ENCODE measurements around the gene ESYT1.

DNA sequence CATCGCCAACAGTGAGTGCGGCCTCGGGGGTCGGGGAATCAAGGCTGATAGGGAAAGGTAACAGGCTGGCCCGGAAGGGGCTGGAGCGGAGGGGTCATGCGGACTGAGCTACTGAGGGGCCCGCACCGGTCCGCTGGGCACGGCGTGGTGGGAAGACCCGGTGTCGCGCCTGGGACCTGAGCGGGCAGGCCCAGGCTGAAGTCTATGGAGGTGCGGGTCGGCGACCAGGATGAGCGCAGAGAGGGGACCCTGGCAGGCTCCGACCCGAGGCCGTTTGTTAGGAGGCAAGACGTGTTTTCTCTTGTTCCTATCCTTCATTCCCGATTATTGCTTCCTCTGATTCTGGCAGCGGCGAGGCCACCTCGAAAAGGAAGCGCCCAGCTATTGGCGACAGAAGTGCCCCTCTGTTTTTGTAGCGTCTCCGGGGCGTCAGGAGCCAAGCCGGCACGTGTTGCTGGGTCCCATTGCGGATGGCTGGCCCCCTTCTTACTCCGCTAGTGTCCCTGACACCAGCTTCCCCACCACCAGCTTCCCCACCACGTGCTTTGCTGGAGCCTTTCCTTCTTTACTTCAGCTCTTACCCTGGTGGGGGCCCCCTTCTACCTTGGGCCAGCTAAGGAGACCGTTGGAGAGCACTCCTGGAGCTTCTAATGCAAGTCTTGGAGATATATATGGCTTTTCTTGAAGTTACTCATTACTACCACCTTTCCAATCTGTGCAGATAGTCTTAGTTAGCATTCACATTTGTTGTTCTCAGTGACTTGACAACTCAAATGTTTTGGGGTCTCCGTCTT is 23.1 kb upstream of the ESYT1 start:
- TF ChIP-seq, protein P1, sequence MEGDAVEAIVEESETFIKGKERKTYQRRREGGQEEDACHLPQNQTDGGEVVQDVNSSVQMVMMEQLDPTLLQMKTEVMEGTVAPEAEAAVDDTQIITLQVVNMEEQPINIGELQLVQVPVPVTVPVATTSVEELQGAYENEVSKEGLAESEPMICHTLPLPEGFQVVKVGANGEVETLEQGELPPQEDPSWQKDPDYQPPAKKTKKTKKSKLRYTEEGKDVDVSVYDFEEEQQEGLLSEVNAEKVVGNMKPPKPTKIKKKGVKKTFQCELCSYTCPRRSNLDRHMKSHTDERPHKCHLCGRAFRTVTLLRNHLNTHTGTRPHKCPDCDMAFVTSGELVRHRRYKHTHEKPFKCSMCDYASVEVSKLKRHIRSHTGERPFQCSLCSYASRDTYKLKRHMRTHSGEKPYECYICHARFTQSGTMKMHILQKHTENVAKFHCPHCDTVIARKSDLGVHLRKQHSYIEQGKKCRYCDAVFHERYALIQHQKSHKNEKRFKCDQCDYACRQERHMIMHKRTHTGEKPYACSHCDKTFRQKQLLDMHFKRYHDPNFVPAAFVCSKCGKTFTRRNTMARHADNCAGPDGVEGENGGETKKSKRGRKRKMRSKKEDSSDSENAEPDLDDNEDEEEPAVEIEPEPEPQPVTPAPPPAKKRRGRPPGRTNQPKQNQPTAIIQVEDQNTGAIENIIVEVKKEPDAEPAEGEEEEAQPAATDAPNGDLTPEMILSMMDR (tag by site-specific recombination; IDR thresholded peaks at IDR 0.05) = 0 out of 2 replicates have a peak, but pooled peaks have one; percentile 20
- TF ChIP-seq ZNF266 (tag by site-specific recombination; IDR thresholded peaks at IDR 0.05; ENCODE audit: low read depth) (no peak), ZNF623 (tag by site-specific recombination; IDR thresholded peaks at IDR 0.05) (no peak), ZNF121 (tag by site-specific recombination; IDR thresholded peaks at IDR 0.05) (0 out of 2 replicates have a peak, but pooled peaks have one; percentile 18), SP3 (tag by site-specific recombination; IDR thresholded peaks at IDR 0.05) (no peak), ZNF366 (tag by site-specific recombination; conservative IDR thresholded peaks at IDR 0.05) (no peak), ZNF292 (tag by site-specific recombination; IDR thresholded peaks at IDR 0.05; ENCODE audit: borderline replicate concordance, low read depth) (no peak), ZNF792 (tag by site-specific recombination; IDR thresholded peaks at IDR 0.05) (no peak), TRIM28 (IDR thresholded peaks at IDR 0.05; ENCODE audit: borderline replicate concordance, low read length) (no peak), YY1 (tag by site-specific recombination; IDR thresholded peaks at IDR 0.05) (no peak), ZNF830 (tag by site-specific recombination; IDR thresholded peaks at IDR 0.05; ENCODE audit: low read depth) (no peak)
- TF ChIP-seq, protein P2, sequence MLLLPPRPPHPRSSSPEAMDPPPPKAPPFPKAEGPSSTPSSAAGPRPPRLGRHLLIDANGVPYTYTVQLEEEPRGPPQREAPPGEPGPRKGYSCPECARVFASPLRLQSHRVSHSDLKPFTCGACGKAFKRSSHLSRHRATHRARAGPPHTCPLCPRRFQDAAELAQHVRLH (tag by site-specific recombination; IDR thresholded peaks at IDR 0.05) = no peak
- TF ChIP-seq, protein P3, sequence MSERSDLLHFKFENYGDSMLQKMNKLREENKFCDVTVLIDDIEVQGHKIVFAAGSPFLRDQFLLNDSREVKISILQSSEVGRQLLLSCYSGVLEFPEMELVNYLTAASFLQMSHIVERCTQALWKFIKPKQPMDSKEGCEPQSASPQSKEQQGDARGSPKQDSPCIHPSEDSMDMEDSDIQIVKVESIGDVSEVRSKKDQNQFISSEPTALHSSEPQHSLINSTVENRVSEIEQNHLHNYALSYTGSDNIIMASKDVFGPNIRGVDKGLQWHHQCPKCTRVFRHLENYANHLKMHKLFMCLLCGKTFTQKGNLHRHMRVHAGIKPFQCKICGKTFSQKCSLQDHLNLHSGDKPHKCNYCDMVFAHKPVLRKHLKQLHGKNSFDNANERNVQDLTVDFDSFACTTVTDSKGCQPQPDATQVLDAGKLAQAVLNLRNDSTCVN (tag by site-specific recombination; optimal IDR thresholded peaks at IDR 0.05) = no peak
- TF ChIP-seq, protein P4, sequence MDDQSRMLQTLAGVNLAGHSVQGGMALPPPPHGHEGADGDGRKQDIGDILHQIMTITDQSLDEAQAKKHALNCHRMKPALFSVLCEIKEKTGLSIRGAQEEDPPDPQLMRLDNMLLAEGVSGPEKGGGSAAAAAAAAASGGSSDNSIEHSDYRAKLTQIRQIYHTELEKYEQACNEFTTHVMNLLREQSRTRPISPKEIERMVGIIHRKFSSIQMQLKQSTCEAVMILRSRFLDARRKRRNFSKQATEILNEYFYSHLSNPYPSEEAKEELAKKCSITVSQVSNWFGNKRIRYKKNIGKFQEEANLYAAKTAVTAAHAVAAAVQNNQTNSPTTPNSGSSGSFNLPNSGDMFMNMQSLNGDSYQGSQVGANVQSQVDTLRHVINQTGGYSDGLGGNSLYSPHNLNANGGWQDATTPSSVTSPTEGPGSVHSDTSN (CRISPR knock-in tag; IDR thresholded peaks at IDR 0.05) = no peak
